ENCODE data around the gene SIX5. TPM values are rescaled to one million over a fixed set of nuclear protein-coding genes. Genes with fewer than 3 reads are reported as not detected.

SIX5 gene
- total RNA-seq (19.4 TPM), polyA plus RNA-seq (ENCODE audit: insufficient read depth, low read depth, low replicate concordance) (15.2 TPM)
- long read RNA-seq, donor 1, transcript SIX5-205 (3 exons, 2,943 nt): major isoform, 5 of 11 reads
- long read RNA-seq, donor 1, partial matches to known transcripts: 6 of 11 reads
- long read RNA-seq, donor 1, other reads (novel, unspliced or antisense): 0 of 11 reads
- long read RNA-seq, donor 2, partial matches to known transcripts: 0 of 2 reads
- long read RNA-seq, donor 2, other reads (novel, unspliced or antisense): 0 of 2 reads
- long read RNA-seq, donor 3, partial matches to known transcripts: 0 of 4 reads
- long read RNA-seq, donor 3, other reads (novel, unspliced or antisense): 0 of 4 reads
- long read RNA-seq, donor 4, transcript SIX5-205 (3 exons, 2,943 nt): major isoform, 5 of 5 reads
- long read RNA-seq, donor 4, partial matches to known transcripts: 0 of 5 reads
- long read RNA-seq, donor 4, other reads (novel, unspliced or antisense): 0 of 5 reads
- long read RNA-seq, donor 5: 0 reads
- long read RNA-seq, donor 6, transcript SIX5-205 (3 exons, 2,943 nt): major isoform, 8 of 13 reads
- long read RNA-seq, donor 6, partial matches to known transcripts: 5 of 13 reads
- long read RNA-seq, donor 6, other reads (novel, unspliced or antisense): 0 of 13 reads
- long read RNA-seq, donor 7, partial matches to known transcripts: 2 of 17 reads
- long read RNA-seq, donor 7, other reads (novel, unspliced or antisense): 12 of 17 reads
- long read RNA-seq, donor 8, transcript SIX5-205 (3 exons, 2,943 nt): major isoform, 5 of 15 reads
- long read RNA-seq, donor 8, partial matches to known transcripts: 7 of 15 reads
- long read RNA-seq, donor 8, other reads (novel, unspliced or antisense): 0 of 15 reads
- long read RNA-seq, donor 9, partial matches to known transcripts: 0 of 3 reads
- long read RNA-seq, donor 9, other reads (novel, unspliced or antisense): 0 of 3 reads
- long read RNA-seq, donor 10, partial matches to known transcripts: 0 of 3 reads
- long read RNA-seq, donor 10, other reads (novel, unspliced or antisense): 0 of 3 reads

GRCh38 chr19:45768984-45769782 is at the start of gene SIX5:
Gene SIX5 (minus strand): TSS chr19:45769252. CDS start chr19:45768844, 408 bp downstream.
- Histone ChIP-seq H3K4me1 (ENCODE audit: control insufficient read depth in 2 of 3, insufficient read depth in 2 of 3, low read depth in 1 of 3, low read length in 3 of 3) (peaks cover 0 to 15% (median 12%) of the 10 kb centered on the region in 3 donors), H3K27ac (ENCODE audit: low read depth in 2 of 2, low read length in 2 of 2) (peak within 1 kb of the TSS; percentile 97 to 99), H3K36me3 (ENCODE audit: control insufficient read depth in 2 of 3, insufficient read depth in 3 of 3, low read length in 3 of 3) (peaks cover 0 to 2% (median 0%) of the 10 kb centered on the region in 3 donors), H3K27me3 (ENCODE audit: control insufficient read depth, insufficient read depth, low read length) (no peaks in the 10 kb centered on the region), H3K4me3 (ENCODE audit: low read length in 3 of 3) (peak within 1 kb of the TSS; percentile 82 to 86 (median 83)), H3K9ac (ENCODE audit: low read length in 3 of 3) (peak within 1 kb of the TSS; percentile 75 to 86 (median 80)), H3K9me3 (ENCODE audit: control insufficient read depth in 2 of 3, insufficient read depth in 1 of 3, low read length in 3 of 3) (no peaks in the 10 kb centered on the region)
- FAIRE-seq (no peak), DNase-seq (peak; percentile 99 to 100 (median 99))
- intact Hi-C loops (cut with DNase I): no loop called here
- TF ChIP-seq, protein P1, sequence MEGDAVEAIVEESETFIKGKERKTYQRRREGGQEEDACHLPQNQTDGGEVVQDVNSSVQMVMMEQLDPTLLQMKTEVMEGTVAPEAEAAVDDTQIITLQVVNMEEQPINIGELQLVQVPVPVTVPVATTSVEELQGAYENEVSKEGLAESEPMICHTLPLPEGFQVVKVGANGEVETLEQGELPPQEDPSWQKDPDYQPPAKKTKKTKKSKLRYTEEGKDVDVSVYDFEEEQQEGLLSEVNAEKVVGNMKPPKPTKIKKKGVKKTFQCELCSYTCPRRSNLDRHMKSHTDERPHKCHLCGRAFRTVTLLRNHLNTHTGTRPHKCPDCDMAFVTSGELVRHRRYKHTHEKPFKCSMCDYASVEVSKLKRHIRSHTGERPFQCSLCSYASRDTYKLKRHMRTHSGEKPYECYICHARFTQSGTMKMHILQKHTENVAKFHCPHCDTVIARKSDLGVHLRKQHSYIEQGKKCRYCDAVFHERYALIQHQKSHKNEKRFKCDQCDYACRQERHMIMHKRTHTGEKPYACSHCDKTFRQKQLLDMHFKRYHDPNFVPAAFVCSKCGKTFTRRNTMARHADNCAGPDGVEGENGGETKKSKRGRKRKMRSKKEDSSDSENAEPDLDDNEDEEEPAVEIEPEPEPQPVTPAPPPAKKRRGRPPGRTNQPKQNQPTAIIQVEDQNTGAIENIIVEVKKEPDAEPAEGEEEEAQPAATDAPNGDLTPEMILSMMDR (IDR thresholded peaks at IDR 0.05; ENCODE audit: borderline replicate concordance, extremely low read depth, insufficient read depth): no peak

GRCh38 chr19:45817725-45818301 is 48.8 kb upstream of the SIX5 start:
- H3K4me3 ChIP-seq (ENCODE audit: low read length in 3 of 3): no peak overlapping the region
- H3K27ac ChIP-seq (ENCODE audit: low read depth in 2 of 2, low read length in 2 of 2): no peak overlapping the region
- H3K4me1 ChIP-seq (ENCODE audit: control insufficient read depth in 2 of 3, insufficient read depth in 2 of 3, low read depth in 1 of 3, low read length in 3 of 3): no peaks in the 10 kb centered on the region
- intact Hi-C loops (cut with DNase I): no loop called here
- no peaks in the 10 kb centered on the region for H3K9me3 ChIP-seq (ENCODE audit: control insufficient read depth in 2 of 3, insufficient read depth in 1 of 3, low read length in 3 of 3)
- peaks cover 0 to 4% (median 2%) of the 10 kb centered on the region in 3 donors for H3K36me3 ChIP-seq (ENCODE audit: control insufficient read depth in 2 of 3, insufficient read depth in 3 of 3, low read length in 3 of 3)
- TF ChIP-seq, protein P1 (IDR thresholded peaks at IDR 0.05; ENCODE audit: borderline replicate concordance, extremely low read depth, insufficient read depth): no peak
- DNase-seq: peak in 4 of 5 donors; percentile 44 to 83 (median 61)
- H3K9ac ChIP-seq (ENCODE audit: low read length in 3 of 3): no peak overlapping the region
- H3K27me3 ChIP-seq (ENCODE audit: control insufficient read depth, insufficient read depth, low read length): no peaks in the 10 kb centered on the region
- FAIRE-seq: no peak
